ENCODE data around the gene GGT6. TPM values are rescaled to one million over a fixed set of nuclear protein-coding genes. Genes with fewer than 3 reads are reported as not detected.

Gene GGT6
- total RNA-seq = not detected in 2 replicates

GRCh38 chr17:4560421-4560820 lies at the start of gene GGT6:
Gene GGT6, minus strand, starts transcription at chr17:4560577. Its CDS starts 56 bp downstream, at chr17:4560521.

GRCh38 chr17:4584101-4584916 lies 23.9 kb upstream of the GGT6 start, which contains the start of gene SMTNL2:
Gene SMTNL2, plus strand, starts transcription at chr17:4584529. Its CDS starts 77 bp downstream, at chr17:4584606.

GRCh38 chr17:4554997-4555799 lies 5.2 kb downstream of the GGT6 start, which contains the start of gene MYBBP1A:
Gene MYBBP1A, minus strand, starts transcription at chr17:4555384. Its CDS starts 60 bp downstream, at chr17:4555324.

Other genes starting within 250 kb of the GGT6 start
- gene UBE2G1, start 193.9 kb downstream of the GGT6 start, total RNA-seq = 56.8 and 67.8 TPM in 2 replicates
- gene SPNS3, start 126.6 kb downstream of the GGT6 start, total RNA-seq = 0.57 and 0.98 TPM in 2 replicates
- gene SPNS2, start 61.7 kb downstream of the GGT6 start, total RNA-seq = 36.3 and 44.2 TPM in 2 replicates
- gene MYBBP1A, start 5.2 kb downstream of the GGT6 start, total RNA-seq = 83.1 and 85.3 TPM in 2 replicates
- gene SMTNL2, start 24.0 kb upstream of the GGT6 start, total RNA-seq = not detected in 2 replicates
- not detected in 2 replicates for gene ALOX15, start 81.1 kb upstream of the GGT6 start, total RNA-seq
- 26.5 and 29.7 TPM in 2 replicates for gene PELP1, start 143.6 kb upstream of the GGT6 start, total RNA-seq
- 11.8 and 12.4 TPM in 2 replicates for gene ARRB2, start 150.1 kb upstream of the GGT6 start, total RNA-seq
- 13.8 and 14.4 TPM in 2 replicates for gene MED11, start 170.9 kb upstream of the GGT6 start, total RNA-seq
- under 0.01 TPM in 1 of 2 replicates, not detected in the other for gene ZMYND15, start 179.3 kb upstream of the GGT6 start, total RNA-seq
- gene CXCL16, start 179.4 kb upstream of the GGT6 start, total RNA-seq = 2.0 and 3.9 TPM in 2 replicates
- not detected in 2 replicates for gene TM4SF5, start 211.3 kb upstream of the GGT6 start, total RNA-seq
- gene VMO1, start 225.8 kb upstream of the GGT6 start, total RNA-seq = not detected in 2 replicates
- not detected in 2 replicates for gene GLTPD2, start 228.4 kb upstream of the GGT6 start, total RNA-seq
- gene PSMB6, start 235.6 kb upstream of the GGT6 start, total RNA-seq = 154 and 158 TPM in 2 replicates
- gene PLD2, start 246.6 kb upstream of the GGT6 start, total RNA-seq = 35.3 and 38.9 TPM in 2 replicates